HFF-Myc (cell line): Measurements from ENCODE around the gene PTPRK.

Experiments
- DNase-seq: peaks from one replicate; pipeline ENCODE4 v3.0.0-alpha.2; 2011; ENCODE audit warnings: low read depth; ENCODE audit errors: extremely low read depth
- H3K4me3 ChIP-seq: replicated peaks from 2 replicates; pipeline ENCODE4 v1.5.1; 2011; ENCODE audit warnings: low read depth, mild to moderate bottlenecking, control low read depth, low read length
- CTCF ChIP-seq: IDR thresholded peaks from 2 replicates; pipeline ENCODE4 v1.5.1; 2012; ENCODE audit warnings: mild to moderate bottlenecking, low read depth, low read length, control low read depth; ENCODE audit errors: missing control alignments

The PTPRK gene

GRCh38 chr6:128474481-128474880 is 45.9 kb downstream of the PTPRK start:
- no peak for DNase-seq
- TF ChIP-seq CTCF, result no peak
- H3K4me3 ChIP-seq, result no peak overlapping the region

- H3K4me3 ChIP-seq, result no peak overlapping the region
- no peak for DNase-seq
- no peak for TF ChIP-seq CTCF
These were observed 48.5 kb downstream of the PTPRK start for GRCh38 chr6:128471907-128472306.

DNA sequence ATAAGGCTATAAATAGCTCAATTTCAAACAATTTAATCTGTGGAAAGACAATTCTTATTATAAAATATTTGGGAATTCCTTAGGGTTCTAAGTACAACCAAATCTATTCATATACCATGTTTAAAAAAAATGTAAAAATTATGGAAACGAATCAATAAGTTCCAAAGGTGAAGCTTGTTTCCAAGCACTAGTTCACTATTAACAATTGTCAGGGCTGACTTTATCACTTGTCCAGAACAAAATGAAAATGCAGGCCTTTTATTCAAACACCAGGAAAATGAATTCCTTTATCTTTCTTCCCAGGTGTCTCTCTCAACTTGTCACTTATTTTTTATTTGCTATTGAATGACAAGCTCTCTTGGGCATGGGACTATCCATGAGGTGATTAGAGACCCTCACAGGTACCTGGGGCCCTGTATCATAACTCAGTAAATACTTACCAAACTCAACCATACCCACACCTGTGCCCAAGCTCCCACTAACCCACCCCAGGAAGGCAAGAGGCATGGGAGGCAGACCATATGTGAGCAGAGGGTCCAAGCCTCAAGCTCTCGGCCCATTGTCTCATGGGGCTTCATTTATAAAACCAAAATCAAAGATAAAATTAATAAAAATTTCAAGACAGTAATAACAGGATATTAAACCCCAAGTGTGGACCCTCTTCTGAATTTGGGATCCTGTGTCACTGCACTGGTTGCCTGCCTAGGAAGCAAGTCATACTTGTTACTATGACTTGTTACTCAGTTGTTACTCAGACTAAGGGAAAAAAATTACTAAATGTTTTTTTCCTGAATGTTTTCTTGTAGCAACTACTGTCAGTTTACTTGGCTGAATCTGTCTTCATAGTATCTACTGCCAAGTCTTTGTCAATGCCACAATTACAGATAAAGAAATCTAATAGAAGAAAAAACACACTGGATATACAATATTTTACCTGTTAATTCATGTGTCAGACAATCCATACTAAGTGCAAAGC is 54.7 kb downstream of the PTPRK start:
- H3K4me3 ChIP-seq, result no peak overlapping the region
- no peak for TF ChIP-seq CTCF
- DNase-seq, result no peak

DNA sequence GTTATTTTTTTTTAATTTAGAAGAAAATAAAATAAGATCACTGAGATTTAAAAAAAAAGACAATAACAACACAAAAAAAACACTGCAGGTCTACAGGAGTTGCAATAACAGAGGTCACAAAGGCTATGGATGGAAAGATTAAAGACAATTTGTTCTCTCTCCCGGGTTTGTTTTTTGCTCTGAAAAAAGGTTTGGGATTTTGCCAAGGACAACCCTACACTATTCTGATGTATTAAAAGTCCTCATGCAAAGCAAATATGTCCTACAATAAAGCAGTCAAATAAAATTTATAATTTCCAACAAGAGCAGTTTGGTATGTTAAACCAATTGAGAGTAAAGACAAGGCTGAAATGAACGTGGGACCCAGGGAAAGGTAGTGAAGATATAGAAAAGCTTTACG is 55.6 kb downstream of the PTPRK start:
- DNase-seq, result no peak
- no peak for TF ChIP-seq CTCF
- H3K4me3 ChIP-seq, result no peak overlapping the region

DNA sequence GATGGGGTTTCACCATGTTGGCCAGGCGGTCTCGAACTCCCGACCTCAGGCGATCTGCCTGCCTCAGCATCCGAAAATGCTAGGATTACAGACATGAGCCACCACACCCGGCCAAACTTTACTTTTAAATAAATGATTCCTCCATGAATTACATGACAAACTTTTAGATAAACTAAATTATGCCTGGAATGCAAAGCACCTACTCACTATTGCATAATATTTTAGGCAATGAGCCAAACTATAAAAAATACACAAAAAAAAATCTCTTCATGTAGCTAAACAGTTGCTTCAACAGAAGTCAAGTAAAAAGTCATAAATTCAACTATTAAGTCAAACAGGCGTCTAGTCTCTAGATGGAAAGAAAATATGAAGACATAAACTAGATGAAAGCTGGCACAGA is 56.5 kb downstream of the PTPRK start:
- no peak for TF ChIP-seq CTCF
- H3K4me3 ChIP-seq, result no peak overlapping the region
- DNase-seq, result no peak

DNA sequence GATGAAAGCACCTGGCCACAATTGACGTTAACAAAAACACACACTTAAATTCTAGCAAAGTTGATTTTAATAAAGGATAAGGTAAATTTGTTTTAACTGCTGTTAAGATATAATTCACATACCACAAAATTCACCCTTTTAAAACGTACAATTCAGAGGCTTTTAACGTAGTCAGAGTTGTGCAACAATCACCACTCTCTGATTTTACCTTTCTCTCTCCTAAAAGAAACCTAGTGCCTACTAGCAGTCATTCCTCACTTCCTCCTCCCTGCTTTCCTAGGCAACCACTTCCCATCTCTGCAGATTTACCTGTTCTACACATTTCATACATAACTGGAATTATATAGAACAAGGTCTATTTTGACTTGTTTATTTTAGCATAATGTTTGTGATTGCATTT is 58.9 kb downstream of the PTPRK start:
- DNase-seq, result no peak
- TF ChIP-seq CTCF, result no peak

More for the DNA sequence above, 58.9 kb downstream of the PTPRK start:
- no peak overlapping the region for H3K4me3 ChIP-seq
